HepG2 (cell line): Measurements from ENCODE around the gene OR6C74. TPM values are rescaled to one million over a fixed set of nuclear protein-coding genes. Genes with fewer than 3 reads are reported as not detected.

Source experiments
- AKAP8 ChIP-seq: sonication (generic); formaldehyde crosslinking; IDR thresholded peaks from 2 replicates; pipeline ENCODE4 v1.5.1; 2020; ENCODE audit warnings: mild to moderate bottlenecking, missing genetic modification reagents
- CENPT ChIP-seq: sonication (generic); formaldehyde crosslinking; IDR thresholded peaks from 2 replicates; pipeline ENCODE4 v1.8.0; 2022; ENCODE audit warnings: low read depth, mild to moderate bottlenecking, moderate library complexity, missing genetic modification reagents
- FOXP4 ChIP-seq: sonication (generic); formaldehyde crosslinking; IDR thresholded peaks from 2 replicates; pipeline ENCODE4 v1.4.0; 2020; ENCODE audit warnings: missing genetic modification reagents
- POGZ ChIP-seq: sonication (generic); formaldehyde crosslinking; IDR thresholded peaks from 2 replicates; pipeline ENCODE4 v1.4.0; 2020; ENCODE audit warnings: mild to moderate bottlenecking, missing genetic modification reagents
- STAG1 ChIP-seq: sonication (generic); formaldehyde crosslinking; IDR thresholded peaks from 2 replicates; pipeline ENCODE4 v1.4.0; 2020; ENCODE audit warnings: missing genetic modification reagents
- TRIM22 ChIP-seq: fragments of 450-650 bp; IDR thresholded peaks from 2 replicates; pipeline ENCODE4 v1.6.1; 2017
- ZFP90 ChIP-seq: sonication (generic); formaldehyde crosslinking; IDR thresholded peaks from 2 replicates; pipeline ENCODE4 v1.8.0; 2022; ENCODE audit warnings: missing genetic modification reagents, mild to moderate bottlenecking, inconsistent platforms, borderline replicate concordance
- ZNF609 ChIP-seq: sonication (generic); formaldehyde crosslinking; IDR thresholded peaks from 2 replicates; pipeline ENCODE4 v1.4.0; 2020; ENCODE audit warnings: mild to moderate bottlenecking, missing genetic modification reagents, borderline replicate concordance
- polyA plus RNA-seq, 8 experiments: library from polyadenylated mRNA; depleted of rRNA in 3 of 8; stranded (reverse) in 7 of 8; unstranded in 1 of 8; fragments of >200 nt; fragmentation: Illumina TruSeq in 4 of 8; extraction: Trizol in 4 of 8; gene quantifications; 2 replicates each; pipeline versions ENCODE4 v1.2.1 to v1.2.3, GENCODE V29; 2011 to 2016; ENCODE audit warnings: low read depth in 4 of 8, missing spikeins in 1 of 8, mixed read lengths in 1 of 8; ENCODE audit not compliant: insufficient read depth in 1 of 8
- total RNA-seq, 5 experiments: library from RNA; depleted of rRNA; stranded (reverse); fragments of >200 nt; fragmentation: Illumina TruSeq; extraction: Trizol; gene quantifications; 2 replicates each; pipeline ENCODE4 v1.2.3, GENCODE V29; 2016; ENCODE audit warnings: low read depth in 1 of 5
- TF ChIP-seq, protein P1 (sequence below): sonication (generic); formaldehyde crosslinking; conservative IDR thresholded peaks from 2 replicates; pipeline ENCODE4 v1.8.0; 2022; ENCODE audit warnings: low read depth, missing genetic modification reagents
- TF ChIP-seq, protein P2 (sequence below): IDR thresholded peaks from 2 replicates; pipeline ENCODE4 v1.6.1; 2016; ENCODE audit warnings: missing compliant biosample characterization, missing genetic modification reagents, borderline replicate concordance

OR6C74 gene
- total and polyA plus RNA-seq, 2 of the 13 experiments (the other 11 are each of a cell fraction or from before 2014, with no cell fraction given): not detected

DNA sequence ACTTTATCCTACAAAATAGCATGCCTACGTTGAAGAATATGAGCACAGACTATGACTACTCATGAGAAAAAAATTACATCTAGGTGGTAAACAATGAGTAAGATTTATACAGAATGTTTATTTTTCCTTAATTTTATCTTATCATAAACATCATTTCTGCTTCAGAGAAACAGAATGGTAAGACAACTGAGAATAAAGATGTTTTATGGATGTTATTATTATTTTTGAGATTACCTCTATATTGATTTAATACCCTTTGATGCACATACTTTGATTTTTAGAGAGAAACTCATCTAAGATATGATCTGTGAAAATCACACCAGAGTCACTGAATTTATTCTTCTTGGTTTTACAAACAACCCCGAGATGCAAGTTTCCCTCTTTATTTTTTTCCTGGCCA, 23.7 kb upstream of the OR6C74 start, which contains the start of gene OR10A7 (continued):
- TF ChIP-seq ZNF609 (CRISPR knock-in tag) (no peak), CENPT (CRISPR knock-in tag) (no peak), ZFP90 (CRISPR knock-in tag) (no peak), TRIM22 (no peak), AKAP8 (CRISPR knock-in tag) (no peak), FOXP4 (no peak), POGZ (CRISPR knock-in tag) (no peak), STAG1 (no peak)
- TF ChIP-seq, protein P1, sequence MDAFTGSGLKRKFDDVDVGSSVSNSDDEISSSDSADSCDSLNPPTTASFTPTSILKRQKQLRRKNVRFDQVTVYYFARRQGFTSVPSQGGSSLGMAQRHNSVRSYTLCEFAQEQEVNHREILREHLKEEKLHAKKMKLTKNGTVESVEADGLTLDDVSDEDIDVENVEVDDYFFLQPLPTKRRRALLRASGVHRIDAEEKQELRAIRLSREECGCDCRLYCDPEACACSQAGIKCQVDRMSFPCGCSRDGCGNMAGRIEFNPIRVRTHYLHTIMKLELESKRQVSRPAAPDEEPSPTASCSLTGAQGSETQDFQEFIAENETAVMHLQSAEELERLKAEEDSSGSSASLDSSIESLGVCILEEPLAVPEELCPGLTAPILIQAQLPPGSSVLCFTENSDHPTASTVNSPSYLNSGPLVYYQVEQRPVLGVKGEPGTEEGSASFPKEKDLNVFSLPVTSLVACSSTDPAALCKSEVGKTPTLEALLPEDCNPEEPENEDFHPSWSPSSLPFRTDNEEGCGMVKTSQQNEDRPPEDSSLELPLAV: no peak
- TF ChIP-seq, protein P2, sequence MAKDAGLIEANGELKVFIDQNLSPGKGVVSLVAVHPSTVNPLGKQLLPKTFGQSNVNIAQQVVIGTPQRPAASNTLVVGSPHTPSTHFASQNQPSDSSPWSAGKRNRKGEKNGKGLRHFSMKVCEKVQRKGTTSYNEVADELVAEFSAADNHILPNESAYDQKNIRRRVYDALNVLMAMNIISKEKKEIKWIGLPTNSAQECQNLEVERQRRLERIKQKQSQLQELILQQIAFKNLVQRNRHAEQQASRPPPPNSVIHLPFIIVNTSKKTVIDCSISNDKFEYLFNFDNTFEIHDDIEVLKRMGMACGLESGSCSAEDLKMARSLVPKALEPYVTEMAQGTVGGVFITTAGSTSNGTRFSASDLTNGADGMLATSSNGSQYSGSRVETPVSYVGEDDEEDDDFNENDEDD (CRISPR knock-in tag): no peak
